CD4-positive, CD25-positive, alpha-beta regulatory T cell (primary cell): ENCODE results near the gene RPGR. TPM values are rescaled to one million over a fixed set of nuclear protein-coding genes. Genes with fewer than 3 reads are reported as not detected.

Experiments used
- polyA plus RNA-seq, 4 donors: library from polyadenylated mRNA; unstranded; fragments of 300-500 nt; fragmentation: Illumina TruSeq; gene quantifications; one replicate each; pipeline ENCODE4 v1.2.3, GENCODE V29; 2021
- total RNA-seq: library from RNA; stranded (reverse); gene quantifications from one replicate; pipeline ENCODE4 v1.2.3, GENCODE V29; 2022

The RPGR gene
- total and polyA plus RNA-seq, 5 donors from 2014 or later = 3.8 to 18.1 (median 4.9) TPM

Other genes starting within 250 kb of the RPGR start
- not detected for gene SRPX, start 106.6 kb downstream of the RPGR start, total RNA-seq
- not detected for gene SRPX, start 106.6 kb downstream of the RPGR start, polyA plus RNA-seq
- gene OTC, start 25.1 kb upstream of the RPGR start, total RNA-seq = not detected
- not detected for gene OTC, start 25.1 kb upstream of the RPGR start, polyA plus RNA-seq
- not detected for gene TSPAN7, start 234.0 kb upstream of the RPGR start, total RNA-seq
- gene TSPAN7, start 234.0 kb upstream of the RPGR start, polyA plus RNA-seq = under 1 TPM in 3 of 4 donors, not detected in 1; 0.16 to 0.72 (median 0.20) TPM